Heart left ventricle (tissue), 16 donors: Measurements from ENCODE around the gene PDGFD. TPM values are rescaled to one million over a fixed set of nuclear protein-coding genes. Genes with fewer than 3 reads are reported as not detected.

Experiments used
- ATAC-seq, 4 donors: fragments of 200-7000 bp; cut with Tn5 transposase; one replicate each; pipeline ENCODE4 v1.9.1; 2020 to 2022; ENCODE audit warnings: moderate library complexity in 4 of 4, mild to moderate bottlenecking in 3 of 4, moderate number of reproducible peaks in 1 of 4
- DNase-seq, 5 donors: peaks; one replicate each; pipeline ENCODE4 v3.0.0-alpha.2; 2020
- H3K27ac ChIP-seq, 12 donors: fragments of 200-600 bp; sonication (generic) in 4 of 12; one replicate each; pipeline versions ENCODE4 v1.5.0 to v1.8.0; 2016 to 2022; ENCODE audit warnings: mild to moderate bottlenecking in 2 of 12
- H3K27me3 ChIP-seq, 9 donors: fragments of 200-600 bp; sonication (generic) in 2 of 9; one replicate each; pipeline versions ENCODE4 v1.5.1 to v1.8.0; 2016 to 2022; ENCODE audit warnings: mild to moderate bottlenecking in 3 of 9
- H3K36me3 ChIP-seq, 9 donors: fragments of 200-600 bp; sonication (generic) in 2 of 9; one replicate each; pipeline versions ENCODE4 v1.5.0 to v1.8.0; 2018 to 2022; ENCODE audit warnings: mild to moderate bottlenecking in 2 of 9
- H3K4me1 ChIP-seq, 12 donors: fragments of 200-600 bp; sonication (generic) in 4 of 12; one replicate each; pipeline versions ENCODE4 v1.5.0 to v1.8.0; 2016 to 2022; ENCODE audit warnings: mild to moderate bottlenecking in 3 of 12
- H3K4me3 ChIP-seq, 12 donors: fragments of 200-600 bp; sonication (generic) in 4 of 12; one replicate each; pipeline versions ENCODE4 v1.5.0 to v1.8.0; 2017 to 2022; ENCODE audit warnings: mild to moderate bottlenecking in 9 of 12, moderate library complexity in 4 of 12
- H3K9me3 ChIP-seq, 12 donors: fragments of 200-600 bp; sonication (generic) in 4 of 12; one replicate each; pipeline versions ENCODE4 v1.5.0 to v1.8.0; 2016 to 2022; ENCODE audit warnings: mild to moderate bottlenecking in 1 of 12
- CTCF ChIP-seq, 12 donors: fragments of 200-600 bp; sonication (generic) in 4 of 12; IDR thresholded peaks; one replicate each; pipeline versions ENCODE4 v1.5.0 to v1.8.0; 2018 to 2022; ENCODE audit warnings: antibody characterized with exemption in 12 of 12, mild to moderate bottlenecking in 5 of 12
- POLR2A ChIP-seq, 2 donors: fragments of 450-650 bp; IDR thresholded peaks; one replicate each; pipeline ENCODE4 v1.6.1; 2017; ENCODE audit warnings: antibody characterized with exemption in 2 of 2, mild to moderate bottlenecking in 2 of 2, moderate library complexity in 2 of 2
- WGBS, 4 donors: extraction: QIAGEN DNeasy Blood & Tissue Kit in 2 of 4; methylation state at CpG; one replicate each; pipeline versions ENCODE4 v1.1.5 to v1.1.7; 2013 to 2018; 5-methylcytosine and 5-hydroxymethylcytosine counted together
- intact Hi-C, 10 donors: fragments of 100-400 bp; cut with DNase I; formaldehyde crosslinking; loops; one replicate each; pipeline versions ENCODE4 v1.11.1 to v1.14.2; 2022
- polyA plus RNA-seq, 2 donors: library from polyadenylated mRNA; stranded (reverse); fragments of 200-250 nt; gene quantifications; one replicate each; pipeline ENCODE4 v1.2.3, GENCODE V29; 2013
- total RNA-seq, 9 donors: library from RNA; depleted of rRNA in 2 of 9; stranded (reverse); fragments of >200 nt in 2 of 9; fragmentation: NEBNext Ultra II Directional in 3 of 9; extraction: Animal tissue kit (Norgen Biotek cat#: 25700) in 3 of 9; gene quantifications; one replicate each; pipeline versions ENCODE4 v1.1.0 to v1.2.4, GENCODE V29; 2016 to 2023
- donor health status: ischemic (EF 13 %, LVEDD 7.1; RV severe dilation, severe dysfunction).
- donor health status: healthy with polysubstance abuse.
- donor health status: DM: no; HTN: yes; CAD: no.
- donor health status: DM: no; HTN: no; CAD: no.
- donor health status: ischemic (EF 25% LVEDD 6.9; RV normal size, moderate dysfunction).
- donor health status: ischemic (EF 25% LVEDD 5.7; RV mildly dilated, moderate dysfunction).
- donor health status: healthy.
- donor health status: DM: yes; HTN: yes; CAD: no.
- donor health status: ischemic (EF 35%, LVEDD 5.7; RV mildly dilated, moderate dysfunction).
- donor health status: nonischemic (EF 11% LVEDD 7.7; RV severe dilation, severe dysfunction).
- donor health status: DM: yes; HTN: yes; CAD: no.
- donor health status: PGD.
- donor health status: ischemic (EF 29% LVEDD 5.4; RV normal size, mild dysfunction).
- donor health status: nonischemic (EF 23%, LVEDD 6.1; RV moderate dilation, normal function).

PDGFD gene
- total and polyA plus RNA-seq, 11 donors, result 3.6 to 24.6 (median 15.3) TPM

DNA sequence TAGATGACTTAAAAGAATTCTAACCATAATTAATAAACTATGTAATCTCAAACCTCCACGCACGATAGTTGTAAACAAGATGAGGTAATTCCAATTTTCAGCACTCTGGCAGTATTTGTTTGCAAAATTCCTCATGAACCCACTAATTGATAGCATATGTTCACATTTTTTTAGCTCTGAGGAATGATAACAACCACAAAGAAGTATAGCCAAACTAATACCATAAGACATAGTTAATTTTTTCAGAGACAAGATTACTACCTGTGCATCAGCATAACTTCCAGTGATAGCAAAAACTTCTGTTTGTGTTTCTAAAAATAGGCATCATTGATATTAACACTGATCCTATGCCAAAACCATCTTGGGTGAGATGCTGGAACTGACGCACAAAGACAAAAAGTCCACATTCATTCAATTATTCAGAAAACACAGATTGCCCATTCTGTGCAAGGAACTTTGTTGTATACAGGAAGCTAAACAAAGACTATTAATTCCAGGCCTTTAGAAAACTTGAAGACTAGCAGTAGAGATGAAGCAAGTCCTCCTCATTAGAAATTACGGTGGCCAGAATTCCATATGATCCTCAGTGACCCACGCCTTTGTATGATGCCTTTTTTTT, 57.7 kb downstream of the PDGFD start:
- H3K27me3 ChIP-seq, result no peaks in the 10 kb centered on the region
- no peak for TF ChIP-seq CTCF (IDR thresholded peaks at IDR 0.05)
- no peak for TF ChIP-seq POLR2A (IDR thresholded peaks at IDR 0.05)
- no peak overlapping the region for H3K27ac ChIP-seq
- H3K4me1 ChIP-seq, result peaks cover 0 to 20% (median 5%) of the 10 kb centered on the region in 12 donors
- 56 to 60% (median 57%) methylated on average over 5 of the region's 5 CpGs for WGBS, 4 donors
- intact Hi-C loops, result no loop called here
- ATAC-seq, result no peak
- no peak overlapping the region for H3K4me3 ChIP-seq
- peaks cover 0 to 12% (median 0%) of the 10 kb centered on the region in 12 donors for H3K9me3 ChIP-seq
- no peak for DNase-seq
- no peaks in the 10 kb centered on the region for H3K36me3 ChIP-seq

DNA sequence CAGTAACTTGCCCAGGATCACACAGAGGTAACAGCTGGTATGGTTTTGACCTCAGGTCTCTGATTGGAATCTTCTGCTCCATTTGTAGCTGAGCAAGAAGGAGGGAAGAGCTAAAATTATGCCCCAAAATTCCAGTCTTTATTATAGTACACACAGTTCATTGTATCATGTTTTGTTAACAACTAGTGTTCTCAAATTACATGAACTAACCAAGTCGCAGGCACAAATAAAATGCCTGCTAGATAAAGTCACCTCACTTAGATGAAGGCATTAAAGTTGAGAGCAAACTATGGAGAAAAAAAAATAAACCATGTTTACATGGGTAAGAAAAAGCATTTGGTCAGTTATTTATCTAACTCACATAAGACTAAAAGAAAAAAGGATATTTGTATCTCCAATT, 58.8 kb downstream of the PDGFD start:
- no peak for ATAC-seq
- Histone ChIP-seq H3K4me1 (peaks cover 0 to 20% (median 5%) of the 10 kb centered on the region in 12 donors), H3K27ac (no peak overlapping the region), H3K27me3 (no peaks in the 10 kb centered on the region), H3K9me3 (peaks cover 0 to 14% (median 0%) of the 10 kb centered on the region in 12 donors), H3K4me3 (no peak overlapping the region), H3K36me3 (no peaks in the 10 kb centered on the region)
- TF ChIP-seq CTCF (IDR thresholded peaks at IDR 0.05), result no peak
- no peak for TF ChIP-seq POLR2A (IDR thresholded peaks at IDR 0.05)
- intact Hi-C loops, result no loop called here
- WGBS, 4 donors, result 31 to 41% (median 39%) methylated on average over 1 of the region's 1 CpG
- no peak for DNase-seq

GRCh38 chr11:104104664-104105063, 59.3 kb downstream of the PDGFD start:
- TF ChIP-seq CTCF (IDR thresholded peaks at IDR 0.05), result no peak
- TF ChIP-seq POLR2A (IDR thresholded peaks at IDR 0.05), result no peak
- WGBS, 4 donors, result 87 to 95% (median 91%) methylated on average over 3 of the region's 3 CpGs
- H3K36me3 ChIP-seq, result no peaks in the 10 kb centered on the region
- ATAC-seq (no peak), DNase-seq (no peak)
- H3K4me1 ChIP-seq, result peaks cover 0 to 20% (median 5%) of the 10 kb centered on the region in 12 donors
- H3K27ac ChIP-seq, result no peak overlapping the region
- no peaks in the 10 kb centered on the region for H3K27me3 ChIP-seq
- peaks cover 0 to 14% (median 0%) of the 10 kb centered on the region in 12 donors for H3K9me3 ChIP-seq
- H3K4me3 ChIP-seq, result no peak overlapping the region
- intact Hi-C loops, result no loop called here

DNA sequence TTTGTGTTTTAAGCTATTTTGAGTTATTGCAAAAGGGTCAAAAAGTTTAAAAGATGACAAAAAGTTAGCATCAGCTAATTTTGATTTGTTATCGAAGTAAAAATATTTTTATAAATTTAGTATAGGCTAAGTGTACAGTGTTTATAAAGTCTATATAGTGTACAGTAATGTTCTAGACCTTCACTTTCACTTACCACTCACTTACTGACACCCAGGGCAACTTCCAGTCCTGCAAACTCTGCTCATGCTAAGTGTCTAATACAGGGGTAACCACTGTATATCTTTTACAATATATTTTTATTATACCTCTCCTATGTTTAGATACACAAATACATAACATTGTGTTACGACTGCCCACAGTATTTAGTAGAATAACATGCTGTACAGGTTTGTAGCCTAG, 59.7 kb downstream of the PDGFD start:
- 93 to 97% (median 95%) methylated on average over 2 of the region's 2 CpGs for WGBS, 4 donors
- no peak for ATAC-seq
- no peak for DNase-seq
- TF ChIP-seq POLR2A (IDR thresholded peaks at IDR 0.05) (no peak), CTCF (IDR thresholded peaks at IDR 0.05) (no peak)
- H3K9me3 ChIP-seq, result peaks cover 0 to 14% (median 0%) of the 10 kb centered on the region in 12 donors
- no peak overlapping the region for H3K4me3 ChIP-seq
- intact Hi-C loops, result no loop called here
- no peaks in the 10 kb centered on the region for H3K36me3 ChIP-seq
- no peak overlapping the region for H3K27ac ChIP-seq
- peaks cover 0 to 20% (median 5%) of the 10 kb centered on the region in 12 donors for H3K4me1 ChIP-seq
- H3K27me3 ChIP-seq, result no peaks in the 10 kb centered on the region
